HCT116 (cell line): ENCODE measurements around the gene ELANE.

Source experiments
- POLR2A ChIP-seq: IDR thresholded peaks from 2 replicates; pipeline ENCODE4 v1.7.0; 2011; ENCODE audit warnings: borderline replicate concordance; ENCODE audit not compliant: insufficient read depth, insufficient read length; ENCODE audit errors: extremely low read depth
- POLR2AphosphoS5 ChIP-seq: IDR thresholded peaks from 2 replicates; pipeline ENCODE4 v1.6.1; 2011; ENCODE audit warnings: mild to moderate bottlenecking, low read depth, low read length, moderate library complexity
- RAD21 ChIP-seq: IDR thresholded peaks from 2 replicates; pipeline ENCODE4 v1.6.1; 2012; ENCODE audit warnings: low read depth, mild to moderate bottlenecking
- SIN3A ChIP-seq: IDR thresholded peaks from 2 replicates; pipeline ENCODE4 v1.6.1; 2012; ENCODE audit warnings: low read depth
- TF ChIP-seq, protein P1 (sequence below), 3 experiments: fragments of 200-600 bp in 1 of 3; sonication (generic) in 1 of 3; IDR thresholded peaks in 2 of 3; conservative IDR thresholded peaks in 1 of 3; 2 replicates each; pipeline ENCODE4 v1.5.1; 2012 to 2017; ENCODE audit warnings: low read depth in 2 of 3, low read length in 2 of 3, antibody characterized with exemption in 1 of 3, borderline replicate concordance in 1 of 3, control low read depth in 1 of 3, mild to moderate bottlenecking in 1 of 3, mixed read lengths in 1 of 3, mixed run types in 1 of 3, moderate library complexity in 1 of 3; ENCODE audit not compliant: insufficient read depth in 1 of 3

DNA sequence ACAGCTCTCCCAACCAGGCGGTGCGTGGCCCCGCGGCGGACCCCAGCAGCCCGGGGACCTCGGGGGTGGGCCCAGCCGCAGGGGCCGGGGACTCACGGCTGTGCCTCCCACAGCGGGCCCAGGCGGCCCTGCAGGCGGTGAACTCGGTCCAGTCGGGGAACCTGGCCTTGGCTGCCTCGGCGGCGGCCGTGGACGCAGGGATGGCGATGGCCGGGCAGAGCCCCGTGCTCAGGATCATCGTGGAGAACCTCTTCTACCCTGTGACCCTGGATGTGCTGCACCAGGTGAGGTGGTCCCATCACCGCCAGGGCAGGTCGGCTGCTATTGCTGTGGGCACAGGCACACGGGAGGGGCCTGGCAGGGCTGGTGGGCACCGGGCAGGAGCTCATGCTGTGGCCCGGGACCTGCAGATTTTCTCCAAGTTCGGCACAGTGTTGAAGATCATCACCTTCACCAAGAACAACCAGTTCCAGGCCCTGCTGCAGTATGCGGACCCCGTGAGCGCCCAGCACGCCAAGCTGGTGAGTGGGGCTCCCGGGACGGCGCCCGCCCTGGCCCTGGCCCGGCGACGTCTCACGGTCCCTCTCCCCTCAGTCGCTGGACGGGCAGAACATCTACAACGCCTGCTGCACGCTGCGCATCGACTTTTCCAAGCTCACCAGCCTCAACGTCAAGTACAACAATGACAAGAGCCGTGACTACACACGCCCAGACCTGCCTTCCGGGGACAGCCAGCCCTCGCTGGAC, 47.5 kb upstream of the ELANE start:
- no peak for TF ChIP-seq POLR2A
- TF ChIP-seq, protein P1, sequence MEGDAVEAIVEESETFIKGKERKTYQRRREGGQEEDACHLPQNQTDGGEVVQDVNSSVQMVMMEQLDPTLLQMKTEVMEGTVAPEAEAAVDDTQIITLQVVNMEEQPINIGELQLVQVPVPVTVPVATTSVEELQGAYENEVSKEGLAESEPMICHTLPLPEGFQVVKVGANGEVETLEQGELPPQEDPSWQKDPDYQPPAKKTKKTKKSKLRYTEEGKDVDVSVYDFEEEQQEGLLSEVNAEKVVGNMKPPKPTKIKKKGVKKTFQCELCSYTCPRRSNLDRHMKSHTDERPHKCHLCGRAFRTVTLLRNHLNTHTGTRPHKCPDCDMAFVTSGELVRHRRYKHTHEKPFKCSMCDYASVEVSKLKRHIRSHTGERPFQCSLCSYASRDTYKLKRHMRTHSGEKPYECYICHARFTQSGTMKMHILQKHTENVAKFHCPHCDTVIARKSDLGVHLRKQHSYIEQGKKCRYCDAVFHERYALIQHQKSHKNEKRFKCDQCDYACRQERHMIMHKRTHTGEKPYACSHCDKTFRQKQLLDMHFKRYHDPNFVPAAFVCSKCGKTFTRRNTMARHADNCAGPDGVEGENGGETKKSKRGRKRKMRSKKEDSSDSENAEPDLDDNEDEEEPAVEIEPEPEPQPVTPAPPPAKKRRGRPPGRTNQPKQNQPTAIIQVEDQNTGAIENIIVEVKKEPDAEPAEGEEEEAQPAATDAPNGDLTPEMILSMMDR (IDR thresholded peaks at IDR 0.05 in 2 of 3, conservative IDR thresholded peaks at IDR 0.05 in 1 of 3; ENCODE audit: borderline replicate concordance in 1 of 3, insufficient read depth in 1 of 3, low read depth in 2 of 3, low read length in 2 of 3): no peak
- TF ChIP-seq POLR2AphosphoS5: no peak
- no peak for TF ChIP-seq SIN3A
- TF ChIP-seq RAD21: no peak
